ENCODE results near the gene KLRC2.
"Not testable (repeated sequence)": the region's sequence is repeated elsewhere in the genome, so short reads cannot be mapped to it uniquely, and the experiment has no call there.

Gene KLRC2

DNA sequence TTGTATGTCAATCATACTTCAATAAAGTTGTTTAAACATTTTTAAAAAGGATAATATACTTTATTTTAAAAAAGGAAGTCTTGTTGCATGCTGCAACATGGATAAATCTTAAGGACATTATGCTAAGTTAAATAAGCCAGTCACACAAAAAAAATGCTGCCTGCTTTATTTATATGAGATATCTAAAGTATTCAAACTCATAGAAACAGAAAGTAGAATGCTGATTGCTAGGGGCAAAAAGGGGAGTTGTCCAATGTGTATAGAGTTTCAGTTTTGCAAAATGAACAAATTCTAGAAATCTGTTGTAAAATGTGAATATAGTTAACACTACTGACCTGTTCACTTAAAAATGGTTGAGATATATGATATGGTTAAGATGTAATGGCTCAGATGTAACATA, 35.0 kb downstream of the KLRC2 start:
- TF ChIP-seq SPI1 (IDR thresholded peaks at IDR 0.05; ENCODE audit: borderline replicate concordance, low read depth) (no peak), POLR2AphosphoS5 (IDR thresholded peaks at IDR 0.05; ENCODE audit: low read depth) (no peak), GABPA (IDR thresholded peaks at IDR 0.05; ENCODE audit: low read depth) (no peak), REST (IDR thresholded peaks at IDR 0.05; ENCODE audit: insufficient replicate concordance, low read depth) (no peak)
- Histone ChIP-seq H3K4me3 (replicated peaks; ENCODE audit: insufficient read depth, low read length) (no peak overlapping the region), H3K27ac (replicated peaks) (no peak overlapping the region), H3K27me3 (ENCODE audit: insufficient read depth, poor library complexity, severe bottlenecking) (no peaks in the 10 kb centered on the region)
- no peak for DNase-seq (ENCODE audit: low read depth in 1 of 2, low spot score in 1 of 2)

DNA sequence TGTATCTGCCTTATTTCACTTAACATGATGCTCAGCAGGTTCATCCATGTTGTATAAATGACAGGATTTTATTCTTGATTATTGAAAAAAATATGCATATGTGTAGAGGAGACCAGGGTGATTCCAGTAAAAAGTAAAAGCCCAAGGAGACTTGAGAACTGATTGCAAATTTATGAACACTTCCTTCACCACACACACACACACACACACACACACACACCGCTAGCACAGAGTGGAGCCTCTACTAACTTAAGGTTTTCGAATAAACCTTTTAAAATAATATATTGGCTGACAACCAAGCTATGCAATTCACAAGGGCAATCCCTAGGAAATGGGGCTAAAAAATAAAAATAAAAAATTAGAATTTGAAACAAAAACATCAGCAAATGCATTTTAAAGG, 37.6 kb downstream of the KLRC2 start:
- DNase-seq (ENCODE audit: low read depth in 1 of 2, low spot score in 1 of 2) = no peak
- H3K27me3 ChIP-seq (ENCODE audit: insufficient read depth, poor library complexity, severe bottlenecking) = no peaks in the 10 kb centered on the region
- TF ChIP-seq, protein P1, sequence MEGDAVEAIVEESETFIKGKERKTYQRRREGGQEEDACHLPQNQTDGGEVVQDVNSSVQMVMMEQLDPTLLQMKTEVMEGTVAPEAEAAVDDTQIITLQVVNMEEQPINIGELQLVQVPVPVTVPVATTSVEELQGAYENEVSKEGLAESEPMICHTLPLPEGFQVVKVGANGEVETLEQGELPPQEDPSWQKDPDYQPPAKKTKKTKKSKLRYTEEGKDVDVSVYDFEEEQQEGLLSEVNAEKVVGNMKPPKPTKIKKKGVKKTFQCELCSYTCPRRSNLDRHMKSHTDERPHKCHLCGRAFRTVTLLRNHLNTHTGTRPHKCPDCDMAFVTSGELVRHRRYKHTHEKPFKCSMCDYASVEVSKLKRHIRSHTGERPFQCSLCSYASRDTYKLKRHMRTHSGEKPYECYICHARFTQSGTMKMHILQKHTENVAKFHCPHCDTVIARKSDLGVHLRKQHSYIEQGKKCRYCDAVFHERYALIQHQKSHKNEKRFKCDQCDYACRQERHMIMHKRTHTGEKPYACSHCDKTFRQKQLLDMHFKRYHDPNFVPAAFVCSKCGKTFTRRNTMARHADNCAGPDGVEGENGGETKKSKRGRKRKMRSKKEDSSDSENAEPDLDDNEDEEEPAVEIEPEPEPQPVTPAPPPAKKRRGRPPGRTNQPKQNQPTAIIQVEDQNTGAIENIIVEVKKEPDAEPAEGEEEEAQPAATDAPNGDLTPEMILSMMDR (IDR thresholded peaks at IDR 0.05; ENCODE audit: insufficient read depth, low read length) = no peak
- TF ChIP-seq REST (IDR thresholded peaks at IDR 0.05; ENCODE audit: insufficient replicate concordance, low read depth) (no peak), POLR2AphosphoS5 (IDR thresholded peaks at IDR 0.05; ENCODE audit: low read depth) (no peak), GABPA (IDR thresholded peaks at IDR 0.05; ENCODE audit: low read depth) (no peak), SPI1 (IDR thresholded peaks at IDR 0.05; ENCODE audit: borderline replicate concordance, low read depth) (no peak)
- H3K4me3 ChIP-seq (replicated peaks; ENCODE audit: insufficient read depth, low read length) = no peak overlapping the region
- H3K27ac ChIP-seq (replicated peaks) = no peak overlapping the region

- no peak overlapping the region for H3K4me3 ChIP-seq (replicated peaks; ENCODE audit: insufficient read depth, low read length)
- H3K27ac ChIP-seq (replicated peaks) = no peak overlapping the region
- no peak for DNase-seq (ENCODE audit: low read depth in 1 of 2, low spot score in 1 of 2)
- TF ChIP-seq REST (IDR thresholded peaks at IDR 0.05; ENCODE audit: insufficient replicate concordance, low read depth) (no peak), POLR2AphosphoS5 (IDR thresholded peaks at IDR 0.05; ENCODE audit: low read depth) (no peak), SPI1 (IDR thresholded peaks at IDR 0.05; ENCODE audit: borderline replicate concordance, low read depth) (no peak), GABPA (IDR thresholded peaks at IDR 0.05; ENCODE audit: low read depth) (no peak)
- TF ChIP-seq, protein P1 (IDR thresholded peaks at IDR 0.05; ENCODE audit: insufficient read depth, low read length) = no peak
- no peaks in the 10 kb centered on the region for H3K27me3 ChIP-seq (ENCODE audit: insufficient read depth, poor library complexity, severe bottlenecking)
These were observed 38.5 kb downstream of the KLRC2 start for GRCh38 chr12:10397296-10397695.

- not testable (repeated sequence) for H3K27me3 ChIP-seq (ENCODE audit: insufficient read depth, poor library complexity, severe bottlenecking); H3K4me3 ChIP-seq (replicated peaks; ENCODE audit: insufficient read depth, low read length); DNase-seq (ENCODE audit: low read depth in 1 of 2, low spot score in 1 of 2)
- H3K27ac ChIP-seq (replicated peaks) = peak overlapping the region; percentile 97
These were observed 39.6 kb downstream of the KLRC2 start for GRCh38 chr12:10396176-10396575.

All from HL-60 (cell line).